Colonic mucosa (tissue), 4 donors: Measurements from ENCODE around the gene RIN1. TPM values are rescaled to one million over a fixed set of nuclear protein-coding genes. Genes with fewer than 3 reads are reported as not detected.
"Not testable (repeated sequence)": the region's sequence is repeated elsewhere in the genome, so short reads cannot be mapped to it uniquely, and the experiment has no call there.

Source experiments
- DNase-seq: peaks from one replicate; pipeline ENCODE4 v3.0.0-alpha.2; 2020
- H3K27ac ChIP-seq: fragments of 200-600 bp; one replicate; pipeline ENCODE4 v1.8.0; 2021
- H3K27me3 ChIP-seq: fragments of 200-600 bp; one replicate; pipeline ENCODE4 v1.8.0; 2021
- H3K36me3 ChIP-seq: fragments of 200-600 bp; one replicate; pipeline ENCODE4 v1.8.0; 2021
- H3K4me1 ChIP-seq: fragments of 200-600 bp; one replicate; pipeline ENCODE4 v1.8.0; 2021; ENCODE audit warnings: mild to moderate bottlenecking
- H3K4me3 ChIP-seq: fragments of 200-600 bp; one replicate; pipeline ENCODE4 v1.8.0; 2021
- H3K9ac ChIP-seq, 2 donors: one replicate each; pipeline ENCODE4 v1.7.0; 2013; ENCODE audit warnings: control low read depth in 2 of 2, low read depth in 2 of 2, low read length in 2 of 2
- H3K9me3 ChIP-seq: fragments of 200-600 bp; one replicate; pipeline ENCODE4 v1.8.0; 2021
- CTCF ChIP-seq: fragments of 200-600 bp; IDR thresholded peaks from one replicate; pipeline ENCODE4 v1.8.0; 2022; ENCODE audit warnings: antibody characterized with exemption, mild to moderate bottlenecking
- intact Hi-C: fragments of 100-400 bp; cut with DNase I; formaldehyde crosslinking; loops from one replicate; pipeline ENCODE4 v1.14.1; 2022
- total RNA-seq, 2 donors: library from RNA; stranded (reverse); fragmentation: NEBNext Ultra II Directional in 1 of 2; extraction: Animal tissue kit (Norgen Biotek cat#: 25700) in 1 of 2; gene quantifications; one replicate each; pipeline ENCODE4 v1.2.1, GENCODE V29; 2021
- donor health status: healthy.
- donor health status: DM: no; HTN: no; CAD: no.
- donor health status: DM: no; HTN: no; CAD: no.

Gene RIN1
- total RNA-seq = 10 to 100 TPM; 11.6 to 20.0 TPM

GRCh38 chr11:66336234-66337102, at the start of gene RIN1:
RIN1 (minus strand) TSS chr11:66336434; CDS start chr11:66336402, 32 bp downstream.
- Histone ChIP-seq H3K4me3 (peak within 1 kb of the TSS; percentile 75), H3K4me1 (peaks cover 16% of the 10 kb centered on the region), H3K9ac (peak within 1 kb of the TSS; percentile 64 to 77), H3K27ac (peak within 1 kb of the TSS; percentile 80), H3K27me3 (no peaks in the 10 kb centered on the region), H3K36me3 (peaks cover 7% of the 10 kb centered on the region), H3K9me3 (no peaks in the 10 kb centered on the region)
- no peak for TF ChIP-seq CTCF
- intact Hi-C loops = no loop called here
- peak; percentile 81 for DNase-seq

GRCh38 chr11:66384316-66384715, 48.1 kb upstream of the RIN1 start:
- H3K9ac ChIP-seq, H3K4me1 ChIP-seq, DNase-seq, H3K9me3 ChIP-seq, H3K36me3 ChIP-seq, intact Hi-C loops, H3K27ac ChIP-seq, H3K4me3 ChIP-seq, H3K27me3 ChIP-seq: not testable (repeated sequence)

GRCh38 chr11:66380264-66380663, 44.0 kb upstream of the RIN1 start:
- H3K36me3 ChIP-seq, intact Hi-C loops, H3K4me1 ChIP-seq, H3K9ac ChIP-seq, H3K27ac ChIP-seq, DNase-seq, H3K27me3 ChIP-seq, H3K4me3 ChIP-seq, H3K9me3 ChIP-seq: not testable (repeated sequence)

- intact Hi-C loops, DNase-seq, H3K27ac ChIP-seq, H3K9ac ChIP-seq, H3K4me1 ChIP-seq, H3K27me3 ChIP-seq, H3K36me3 ChIP-seq, H3K9me3 ChIP-seq, H3K4me3 ChIP-seq: not testable (repeated sequence)
These were observed 37.6 kb upstream of the RIN1 start for GRCh38 chr11:66373690-66374287.

GRCh38 chr11:66373265-66373664, 37.0 kb upstream of the RIN1 start:
- no peaks in the 10 kb centered on the region for H3K27me3 ChIP-seq
- H3K27ac ChIP-seq = no peak overlapping the region
- no peak for DNase-seq
- intact Hi-C loops = no loop called here
- no peak overlapping the region for H3K9ac ChIP-seq
- no peak for TF ChIP-seq CTCF
- no peaks in the 10 kb centered on the region for H3K9me3 ChIP-seq
- no peaks in the 10 kb centered on the region for H3K4me1 ChIP-seq
- H3K36me3 ChIP-seq = no peaks in the 10 kb centered on the region
- H3K4me3 ChIP-seq = no peak overlapping the region

GRCh38 chr11:66371627-66372415, 35.6 kb upstream of the RIN1 start, which contains the start of gene SLC29A2:
SLC29A2 (minus strand) TSS chr11:66371760; CDS start chr11:66371591, 169 bp downstream.
- Histone ChIP-seq H3K4me3 (peak within 1 kb of the TSS; percentile 74), H3K27me3 (no peaks in the 10 kb centered on the region), H3K27ac (peak within 1 kb of the TSS; percentile 88), H3K9me3 (no peaks in the 10 kb centered on the region), H3K4me1 (no peaks in the 10 kb centered on the region), H3K9ac (peak within 1 kb of the TSS; percentile 48 to 78), H3K36me3 (no peaks in the 10 kb centered on the region)
- intact Hi-C loops = no loop called here
- no peak for TF ChIP-seq CTCF
- peak; percentile 86 for DNase-seq
